ENCODE measurements around the gene SNTG2. TPM values are rescaled to one million over a fixed set of nuclear protein-coding genes. Genes with fewer than 3 reads are reported as not detected.

The SNTG2 gene
- total and polyA plus RNA-seq, 2 of the 13 experiments (the other 11 are each of a cell fraction or from before 2014, with no cell fraction given): not detected

- TF ChIP-seq ZNF710 (CRISPR knock-in tag; IDR thresholded peaks at IDR 0.05; ENCODE audit: borderline replicate concordance) (no peak), ZNF782 (CRISPR knock-in tag; IDR thresholded peaks at IDR 0.05; ENCODE audit: borderline replicate concordance) (no peak), TEF (CRISPR knock-in tag; IDR thresholded peaks at IDR 0.05) (no peak), SNAI1 (CRISPR knock-in tag; IDR thresholded peaks at IDR 0.05; ENCODE audit: borderline replicate concordance) (no peak), ZNF260 (CRISPR knock-in tag; IDR thresholded peaks at IDR 0.05; ENCODE audit: borderline replicate concordance, low read depth) (no peak), TRIM24 (CRISPR knock-in tag; IDR thresholded peaks at IDR 0.05) (no peak), ZNF232 (CRISPR knock-in tag; IDR thresholded peaks at IDR 0.05; ENCODE audit: borderline replicate concordance) (no peak), YEATS2 (CRISPR knock-in tag; IDR thresholded peaks at IDR 0.05; ENCODE audit: borderline replicate concordance) (no peak), STAT6 (CRISPR knock-in tag; IDR thresholded peaks at IDR 0.05; ENCODE audit: borderline replicate concordance) (no peak)
Observed at GRCh38 chr2:1072250-1072649, 121.6 kb downstream of the SNTG2 start (continued).
